GM23338 (cell line): ENCODE measurements around the gene ABCC12. TPM values are rescaled to one million over a fixed set of nuclear protein-coding genes. Genes with fewer than 3 reads are reported as not detected.

Source experiments
- ATAC-seq: fragments of 200-7000 bp; cut with Tn5 transposase; 3 replicates; pipeline ENCODE4 v1.9.1; 2020
- DNase-seq: peaks from one replicate; pipeline ENCODE4 v3.0.0-alpha.2; 2015; ENCODE audit warnings: low spot score
- H2AFZ ChIP-seq: fragments of 200-600 bp; sonication (generic); 2 replicates; pipeline ENCODE4 v1.8.0; 2016; ENCODE audit warnings: antibody characterized with exemption, mild to moderate bottlenecking, moderate library complexity
- H3F3A ChIP-seq: fragments of 200-600 bp; sonication (generic); replicated peaks from 2 replicates; pipeline ENCODE4 v1.8.0; 2017; ENCODE audit warnings: antibody characterized with exemption, mixed run types, low read depth
- H3K27ac ChIP-seq: fragments of 200-600 bp; sonication (generic); 2 replicates; pipeline ENCODE4 v1.6.1; 2016; ENCODE audit warnings: low read depth
- H3K27me3 ChIP-seq: fragments of 200-600 bp; sonication (generic); 2 replicates; pipeline ENCODE4 v1.8.0; 2016; ENCODE audit warnings: mild to moderate bottlenecking, mixed run types, moderate library complexity; ENCODE audit not compliant: insufficient read depth
- H3K36me3 ChIP-seq: fragments of 200-600 bp; sonication (generic); 2 replicates; pipeline ENCODE4 v1.8.0; 2016; ENCODE audit warnings: mild to moderate bottlenecking; ENCODE audit not compliant: insufficient read depth
- H3K4me1 ChIP-seq: fragments of 200-600 bp; sonication (generic); 2 replicates; pipeline ENCODE4 v1.8.0; 2016; ENCODE audit warnings: mild to moderate bottlenecking, moderate library complexity; ENCODE audit not compliant: insufficient read depth
- H3K4me2 ChIP-seq: fragments of 200-600 bp; sonication (generic); 2 replicates; pipeline ENCODE4 v1.7.1; 2017; ENCODE audit warnings: mixed run types
- H3K4me3 ChIP-seq: fragments of 200-600 bp; sonication (generic); 2 replicates; pipeline ENCODE4 v1.6.1; 2016; ENCODE audit warnings: mixed run types
- H3K79me2 ChIP-seq: fragments of 200-600 bp; sonication (generic); replicated peaks from 2 replicates; pipeline ENCODE4 v1.8.0; 2017; ENCODE audit warnings: mild to moderate bottlenecking; ENCODE audit not compliant: insufficient read depth
- H3K9me2 ChIP-seq: fragments of 200-600 bp; sonication (generic); 2 replicates; pipeline ENCODE4 v1.8.0; 2017; ENCODE audit not compliant: insufficient read depth
- H4K20me1 ChIP-seq: fragments of 200-600 bp; sonication (generic); replicated peaks from 2 replicates; pipeline ENCODE4 v1.8.0; 2017; ENCODE audit warnings: mild to moderate bottlenecking; ENCODE audit not compliant: insufficient read depth
- H3K27ac Mint-ChIP-seq: 2 replicates; pipeline ENCODE4 v1.8.0; 2020; ENCODE audit warnings: inconsistent platforms, mild to moderate bottlenecking, moderate library complexity, mixed read lengths
- H3K27me3 Mint-ChIP-seq: 3 replicates; pipeline ENCODE4 v1.8.0; 2022; ENCODE audit warnings: low read depth, mild to moderate bottlenecking, moderate library complexity, mixed read lengths, inconsistent platforms; ENCODE audit not compliant: insufficient read depth, poor library complexity
- H3K36me3 Mint-ChIP-seq: 3 replicates; pipeline ENCODE4 v1.8.0; 2021; ENCODE audit warnings: low read depth, mild to moderate bottlenecking, inconsistent platforms, moderate library complexity, mixed read lengths
- H3K4me1 Mint-ChIP-seq: 3 replicates; pipeline ENCODE4 v1.8.0; 2020; ENCODE audit warnings: mild to moderate bottlenecking, inconsistent platforms, mixed read lengths
- H3K4me3 Mint-ChIP-seq: 3 replicates; pipeline ENCODE4 v1.8.0; 2021; ENCODE audit warnings: moderate library complexity, mild to moderate bottlenecking, inconsistent platforms, mixed read lengths
- H3K9me3 Mint-ChIP-seq: 3 replicates; pipeline ENCODE4 v1.8.0; 2020; ENCODE audit warnings: moderate library complexity, mild to moderate bottlenecking, inconsistent platforms, mixed read lengths
- CREB1 ChIP-seq: fragments of 250-450 bp; sonication (Bioruptor Pico); IDR thresholded peaks from 2 replicates; pipeline ENCODE4 v1.5.0; 2020; ENCODE audit warnings: low read depth, mild to moderate bottlenecking, moderate library complexity
- EZH2 ChIP-seq: fragments of 200-600 bp; sonication (generic); IDR thresholded peaks from one replicate; pipeline ENCODE4 v1.8.0; 2017; ENCODE audit warnings: antibody characterized with exemption, mild to moderate bottlenecking, low read depth; ENCODE audit not compliant: unreplicated experiment
- JUNB ChIP-seq: IDR thresholded peaks from one replicate; pipeline ENCODE4 v1.6.1; 2016; ENCODE audit warnings: antibody characterized with exemption; ENCODE audit not compliant: unreplicated experiment
- NANOG ChIP-seq: IDR thresholded peaks from 2 replicates; pipeline ENCODE4 v1.6.1; 2016; ENCODE audit warnings: antibody characterized with exemption, borderline replicate concordance
- POLR2AphosphoS5 ChIP-seq: IDR thresholded peaks from 2 replicates; pipeline ENCODE4 v1.6.1; 2016; ENCODE audit warnings: antibody characterized with exemption, low read depth
- ZNF114 ChIP-seq: fragments of 250-450 bp; sonication (Bioruptor Pico); IDR thresholded peaks from 2 replicates; pipeline ENCODE4 v1.5.0; 2020; ENCODE audit warnings: mild to moderate bottlenecking, moderate library complexity
- ZNF331 ChIP-seq: fragments of 250-450 bp; sonication (Bioruptor Pico); IDR thresholded peaks from 2 replicates; pipeline ENCODE4 v1.5.0; 2020; ENCODE audit warnings: low read depth, mild to moderate bottlenecking, moderate library complexity
- polyA plus RNA-seq: library from polyadenylated mRNA; unstranded; fragments of >200 nt; fragmentation: Nextera tagmentation; extraction: Ambion mirVana; gene quantifications from 2 replicates; pipeline ENCODE4 v1.2.1, GENCODE V29; 2016
- total RNA-seq: library from RNA; depleted of rRNA; stranded (reverse); fragments of >200 nt; shearing (Covaris generic); gene quantifications from 2 replicates; pipeline ENCODE4 v1.2.3, GENCODE V29; 2014
- TF ChIP-seq, protein P1 (sequence below): IDR thresholded peaks from one replicate; pipeline ENCODE4 v1.6.1; 2018; ENCODE audit warnings: antibody characterized with exemption; ENCODE audit not compliant: unreplicated experiment
- TF ChIP-seq, protein P2 (sequence below): IDR thresholded peaks from 2 replicates; pipeline ENCODE4 v1.6.1; 2016; ENCODE audit warnings: antibody characterized with exemption
- TF ChIP-seq, protein P3 (sequence below): fragments of 250-450 bp; sonication (Bioruptor Pico); IDR thresholded peaks from 2 replicates; pipeline ENCODE4 v1.5.0; 2020; ENCODE audit warnings: mild to moderate bottlenecking, moderate library complexity

The ABCC12 gene
- total and polyA plus RNA-seq, 2 experiments from 2014 or later, result not detected

DNA sequence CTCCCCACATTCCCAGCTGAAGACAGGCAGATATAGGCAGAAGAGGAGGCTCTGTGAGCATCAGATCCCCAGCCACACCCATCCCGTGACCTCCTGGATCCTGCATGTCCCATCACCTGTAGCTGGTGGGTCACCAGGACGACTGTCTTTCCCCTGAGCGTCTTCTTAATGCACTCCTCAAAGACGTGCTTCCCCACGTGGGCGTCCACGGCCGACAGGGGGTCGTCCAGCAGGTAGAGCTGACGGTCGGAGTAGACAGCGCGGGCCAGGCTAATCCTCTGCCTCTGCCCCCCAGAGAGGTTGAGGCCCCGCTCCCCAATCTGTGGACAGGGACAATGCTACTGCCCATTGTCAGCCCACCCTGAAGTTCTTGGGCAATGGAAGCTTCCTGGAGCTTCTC lies 40.5 kb downstream of the ABCC12 start:
- no peak overlapping the region for H3K27ac Mint-ChIP-seq
- H3K36me3 ChIP-seq, result no peaks in the 10 kb centered on the region
- H3K9me2 ChIP-seq, result no peaks in the 10 kb centered on the region; the same call in 1 of the 2 replicates
- TF ChIP-seq ZNF114 (CRISPR knock-in tag) (no peak), POLR2AphosphoS5 (no peak), CREB1 (CRISPR knock-in tag) (no peak), ZNF331 (no peak), NANOG (no peak), JUNB (no peak), EZH2 (no peak)
- TF ChIP-seq, protein P1, sequence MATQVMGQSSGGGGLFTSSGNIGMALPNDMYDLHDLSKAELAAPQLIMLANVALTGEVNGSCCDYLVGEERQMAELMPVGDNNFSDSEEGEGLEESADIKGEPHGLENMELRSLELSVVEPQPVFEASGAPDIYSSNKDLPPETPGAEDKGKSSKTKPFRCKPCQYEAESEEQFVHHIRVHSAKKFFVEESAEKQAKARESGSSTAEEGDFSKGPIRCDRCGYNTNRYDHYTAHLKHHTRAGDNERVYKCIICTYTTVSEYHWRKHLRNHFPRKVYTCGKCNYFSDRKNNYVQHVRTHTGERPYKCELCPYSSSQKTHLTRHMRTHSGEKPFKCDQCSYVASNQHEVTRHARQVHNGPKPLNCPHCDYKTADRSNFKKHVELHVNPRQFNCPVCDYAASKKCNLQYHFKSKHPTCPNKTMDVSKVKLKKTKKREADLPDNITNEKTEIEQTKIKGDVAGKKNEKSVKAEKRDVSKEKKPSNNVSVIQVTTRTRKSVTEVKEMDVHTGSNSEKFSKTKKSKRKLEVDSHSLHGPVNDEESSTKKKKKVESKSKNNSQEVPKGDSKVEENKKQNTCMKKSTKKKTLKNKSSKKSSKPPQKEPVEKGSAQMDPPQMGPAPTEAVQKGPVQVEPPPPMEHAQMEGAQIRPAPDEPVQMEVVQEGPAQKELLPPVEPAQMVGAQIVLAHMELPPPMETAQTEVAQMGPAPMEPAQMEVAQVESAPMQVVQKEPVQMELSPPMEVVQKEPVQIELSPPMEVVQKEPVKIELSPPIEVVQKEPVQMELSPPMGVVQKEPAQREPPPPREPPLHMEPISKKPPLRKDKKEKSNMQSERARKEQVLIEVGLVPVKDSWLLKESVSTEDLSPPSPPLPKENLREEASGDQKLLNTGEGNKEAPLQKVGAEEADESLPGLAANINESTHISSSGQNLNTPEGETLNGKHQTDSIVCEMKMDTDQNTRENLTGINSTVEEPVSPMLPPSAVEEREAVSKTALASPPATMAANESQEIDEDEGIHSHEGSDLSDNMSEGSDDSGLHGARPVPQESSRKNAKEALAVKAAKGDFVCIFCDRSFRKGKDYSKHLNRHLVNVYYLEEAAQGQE, result no peak
- TF ChIP-seq, protein P2, sequence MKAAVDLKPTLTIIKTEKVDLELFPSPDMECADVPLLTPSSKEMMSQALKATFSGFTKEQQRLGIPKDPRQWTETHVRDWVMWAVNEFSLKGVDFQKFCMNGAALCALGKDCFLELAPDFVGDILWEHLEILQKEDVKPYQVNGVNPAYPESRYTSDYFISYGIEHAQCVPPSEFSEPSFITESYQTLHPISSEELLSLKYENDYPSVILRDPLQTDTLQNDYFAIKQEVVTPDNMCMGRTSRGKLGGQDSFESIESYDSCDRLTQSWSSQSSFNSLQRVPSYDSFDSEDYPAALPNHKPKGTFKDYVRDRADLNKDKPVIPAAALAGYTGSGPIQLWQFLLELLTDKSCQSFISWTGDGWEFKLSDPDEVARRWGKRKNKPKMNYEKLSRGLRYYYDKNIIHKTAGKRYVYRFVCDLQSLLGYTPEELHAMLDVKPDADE, result no peak
- TF ChIP-seq, protein P3, sequence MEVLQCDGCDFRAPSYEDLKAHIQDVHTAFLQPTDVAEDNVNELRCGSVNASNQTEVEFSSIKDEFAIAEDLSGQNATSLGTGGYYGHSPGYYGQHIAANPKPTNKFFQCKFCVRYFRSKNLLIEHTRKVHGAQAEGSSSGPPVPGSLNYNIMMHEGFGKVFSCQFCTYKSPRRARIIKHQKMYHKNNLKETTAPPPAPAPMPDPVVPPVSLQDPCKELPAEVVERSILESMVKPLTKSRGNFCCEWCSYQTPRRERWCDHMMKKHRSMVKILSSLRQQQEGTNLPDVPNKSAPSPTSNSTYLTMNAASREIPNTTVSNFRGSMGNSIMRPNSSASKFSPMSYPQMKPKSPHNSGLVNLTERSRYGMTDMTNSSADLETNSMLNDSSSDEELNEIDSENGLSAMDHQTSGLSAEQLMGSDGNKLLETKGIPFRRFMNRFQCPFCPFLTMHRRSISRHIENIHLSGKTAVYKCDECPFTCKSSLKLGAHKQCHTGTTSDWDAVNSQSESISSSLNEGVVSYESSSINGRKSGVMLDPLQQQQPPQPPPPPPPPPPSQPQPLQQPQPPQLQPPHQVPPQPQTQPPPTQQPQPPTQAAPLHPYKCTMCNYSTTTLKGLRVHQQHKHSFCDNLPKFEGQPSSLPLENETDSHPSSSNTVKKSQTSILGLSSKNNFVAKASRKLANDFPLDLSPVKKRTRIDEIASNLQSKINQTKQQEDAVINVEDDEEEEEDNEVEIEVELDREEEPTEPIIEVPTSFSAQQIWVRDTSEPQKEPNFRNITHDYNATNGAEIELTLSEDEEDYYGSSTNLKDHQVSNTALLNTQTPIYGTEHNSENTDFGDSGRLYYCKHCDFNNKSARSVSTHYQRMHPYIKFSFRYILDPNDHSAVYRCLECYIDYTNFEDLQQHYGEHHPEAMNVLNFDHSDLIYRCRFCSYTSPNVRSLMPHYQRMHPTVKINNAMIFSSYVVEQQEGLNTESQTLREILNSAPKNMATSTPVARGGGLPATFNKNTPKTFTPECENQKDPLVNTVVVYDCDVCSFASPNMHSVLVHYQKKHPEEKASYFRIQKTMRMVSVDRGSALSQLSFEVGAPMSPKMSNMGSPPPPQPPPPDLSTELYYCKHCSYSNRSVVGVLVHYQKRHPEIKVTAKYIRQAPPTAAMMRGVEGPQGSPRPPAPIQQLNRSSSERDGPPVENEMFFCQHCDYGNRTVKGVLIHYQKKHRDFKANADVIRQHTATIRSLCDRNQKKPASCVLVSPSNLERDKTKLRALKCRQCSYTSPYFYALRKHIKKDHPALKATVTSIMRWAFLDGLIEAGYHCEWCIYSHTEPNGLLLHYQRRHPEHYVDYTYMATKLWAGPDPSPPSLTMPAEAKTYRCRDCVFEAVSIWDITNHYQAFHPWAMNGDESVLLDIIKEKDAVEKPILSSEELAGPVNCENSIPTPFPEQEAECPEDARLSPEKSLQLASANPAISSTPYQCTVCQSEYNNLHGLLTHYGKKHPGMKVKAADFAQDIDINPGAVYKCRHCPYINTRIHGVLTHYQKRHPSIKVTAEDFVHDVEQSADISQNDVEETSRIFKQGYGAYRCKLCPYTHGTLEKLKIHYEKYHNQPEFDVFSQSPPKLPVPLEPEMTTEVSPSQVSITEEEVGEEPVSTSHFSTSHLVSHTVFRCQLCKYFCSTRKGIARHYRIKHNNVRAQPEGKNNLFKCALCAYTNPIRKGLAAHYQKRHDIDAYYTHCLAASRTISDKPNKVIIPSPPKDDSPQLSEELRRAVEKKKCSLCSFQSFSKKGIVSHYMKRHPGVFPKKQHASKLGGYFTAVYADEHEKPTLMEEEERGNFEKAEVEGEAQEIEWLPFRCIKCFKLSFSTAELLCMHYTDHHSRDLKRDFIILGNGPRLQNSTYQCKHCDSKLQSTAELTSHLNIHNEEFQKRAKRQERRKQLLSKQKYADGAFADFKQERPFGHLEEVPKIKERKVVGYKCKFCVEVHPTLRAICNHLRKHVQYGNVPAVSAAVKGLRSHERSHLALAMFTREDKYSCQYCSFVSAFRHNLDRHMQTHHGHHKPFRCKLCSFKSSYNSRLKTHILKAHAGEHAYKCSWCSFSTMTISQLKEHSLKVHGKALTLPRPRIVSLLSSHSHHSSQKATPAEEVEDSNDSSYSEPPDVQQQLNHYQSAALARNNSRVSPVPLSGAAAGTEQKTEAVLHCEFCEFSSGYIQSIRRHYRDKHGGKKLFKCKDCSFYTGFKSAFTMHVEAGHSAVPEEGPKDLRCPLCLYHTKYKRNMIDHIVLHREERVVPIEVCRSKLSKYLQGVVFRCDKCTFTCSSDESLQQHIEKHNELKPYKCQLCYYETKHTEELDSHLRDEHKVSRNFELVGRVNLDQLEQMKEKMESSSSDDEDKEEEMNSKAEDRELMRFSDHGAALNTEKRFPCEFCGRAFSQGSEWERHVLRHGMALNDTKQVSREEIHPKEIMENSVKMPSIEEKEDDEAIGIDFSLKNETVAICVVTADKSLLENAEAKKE, result no peak
- H3K4me2 ChIP-seq, result no peak overlapping the region
- DNase-seq (no peak), ATAC-seq (no peak)
- no peak overlapping the region for H3K27ac ChIP-seq
- H3K4me1 ChIP-seq, result no peaks in the 10 kb centered on the region
- H3F3A ChIP-seq, result no peaks in the 10 kb centered on the region
- H3K9me3 Mint-ChIP-seq, result no peaks in the 10 kb centered on the region
- H3K27me3 Mint-ChIP-seq, result peaks cover 9% of the 10 kb centered on the region
- H3K27me3 ChIP-seq, result no peaks in the 10 kb centered on the region
- H4K20me1 ChIP-seq, result no peaks in the 10 kb centered on the region
- no peaks in the 10 kb centered on the region for H3K79me2 ChIP-seq
- no peak overlapping the region for H3K4me3 Mint-ChIP-seq
- no peaks in the 10 kb centered on the region for H3K36me3 Mint-ChIP-seq
- H3K4me1 Mint-ChIP-seq, result no peaks in the 10 kb centered on the region
- no peak overlapping the region for H2AFZ ChIP-seq
- no peak overlapping the region for H3K4me3 ChIP-seq
